Psoas muscle (tissue), 8 donors: ENCODE data around the gene CWC22. TPM values are rescaled to one million over a fixed set of nuclear protein-coding genes. Genes with fewer than 3 reads are reported as not detected.

ENCODE experiments used
- ATAC-seq, 4 donors: fragments of 200-7000 bp; cut with Tn5 transposase; one replicate each; pipeline ENCODE4 v1.9.1; 2020; ENCODE audit warnings: moderate library complexity in 3 of 4, mild to moderate bottlenecking in 2 of 4
- DNase-seq, 2 donors: peaks; one replicate each; pipeline ENCODE4 v3.0.0-alpha.2; 2020
- H3K27ac ChIP-seq: fragments of 200-600 bp; one replicate; pipeline ENCODE4 v1.8.0; 2022
- H3K27me3 ChIP-seq, 3 donors: fragments of 200-600 bp in 1 of 3; one replicate each; pipeline versions ENCODE4 v1.6.1 to v1.8.0; 2013 to 2022; ENCODE audit warnings: low read length in 2 of 3, mild to moderate bottlenecking in 2 of 3, moderate library complexity in 1 of 3; ENCODE audit not compliant: insufficient read depth in 3 of 3
- H3K36me3 ChIP-seq, 2 donors: fragments of 200-600 bp in 1 of 2; one replicate each; pipeline versions ENCODE4 v1.6.1 to v1.8.0; 2013 to 2022; ENCODE audit warnings: low read depth in 1 of 2, mild to moderate bottlenecking in 1 of 2, moderate library complexity in 1 of 2; ENCODE audit not compliant: insufficient read depth in 1 of 2
- H3K4me1 ChIP-seq: fragments of 200-600 bp; one replicate; pipeline ENCODE4 v1.8.0; 2022
- H3K4me3 ChIP-seq: fragments of 200-600 bp; one replicate; pipeline ENCODE4 v1.8.0; 2022; ENCODE audit warnings: mild to moderate bottlenecking
- H3K9me3 ChIP-seq: fragments of 200-600 bp; one replicate; pipeline ENCODE4 v1.8.0; 2022
- WGBS, 3 donors: extraction: QIAGEN DNeasy Blood & Tissue Kit; methylation state at CpG; one replicate each; pipeline versions ENCODE4 v1.1.6 to v1.1.7; 2013; 5-methylcytosine and 5-hydroxymethylcytosine counted together
- intact Hi-C, 2 donors: fragments of 100-400 bp; cut with DNase I; formaldehyde crosslinking; loops; one replicate each; pipeline versions ENCODE4 v1.11.0 to v1.14.2; 2022
- polyA plus RNA-seq, 3 donors: library from polyadenylated mRNA; stranded (reverse); fragments of 200-250 nt; gene quantifications; one replicate each; pipeline ENCODE4 v1.2.3, GENCODE V29; 2013
- total RNA-seq, 4 donors: library from RNA; stranded (reverse); fragmentation: NEBNext Ultra II Directional in 2 of 4; extraction: Animal tissue kit (Norgen Biotek cat#: 25700) in 2 of 4; gene quantifications; one replicate each; pipeline versions ENCODE4 v1.2.1 to v1.2.4, GENCODE V29; 2021 to 2023
- TF ChIP-seq, protein P1 (sequence below): fragments of 200-600 bp; IDR thresholded peaks from one replicate; pipeline ENCODE4 v1.8.0; 2022; ENCODE audit warnings: antibody characterized with exemption
- donor health status: healthy with polysubstance abuse.
- donor health status: DM: no; HTN: no; CAD: no; lungs with moderate emphysema.
- donor health status: Bipolar disorder and iron deficiency.
- donor health status: healthy.
- donor health status: DM: yes; HTN: yes; CAD: no.
- donor health status: DM: no; HTN: no; CAD: no.
- donor health status: DM: no; HTN: no; CAD: no.
- donor health status: DM: yes; HTN: yes; CAD: no.

CWC22 gene
- total and polyA plus RNA-seq, 7 donors, result 10.2 to 21.7 (median 17.2) TPM

DNA sequence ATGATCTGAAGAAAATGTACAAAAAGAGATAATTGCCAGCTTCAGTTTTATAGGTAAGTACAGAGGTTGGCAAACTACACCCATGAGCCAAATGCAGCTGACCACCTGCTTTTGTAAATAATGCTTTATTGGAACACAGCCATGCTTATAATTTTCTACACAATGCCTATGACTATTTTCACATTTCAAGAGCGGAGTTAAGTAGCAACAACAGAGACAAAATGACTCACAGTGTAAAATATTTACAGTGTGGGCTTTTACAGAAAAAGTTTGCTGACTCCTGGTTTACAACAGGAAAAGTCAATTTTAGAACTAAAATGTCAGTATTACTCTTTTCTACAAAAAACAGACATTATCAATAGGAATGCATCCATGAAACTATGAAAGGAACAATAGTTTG lies 26.0 kb downstream of the CWC22 start:
- no peak for ATAC-seq
- H3K9me3 ChIP-seq, result no peaks in the 10 kb centered on the region
- peaks cover 5 to 96% of the 10 kb centered on the region in 2 donors for H3K36me3 ChIP-seq
- no peak overlapping the region for H3K4me3 ChIP-seq
- TF ChIP-seq, protein P1, sequence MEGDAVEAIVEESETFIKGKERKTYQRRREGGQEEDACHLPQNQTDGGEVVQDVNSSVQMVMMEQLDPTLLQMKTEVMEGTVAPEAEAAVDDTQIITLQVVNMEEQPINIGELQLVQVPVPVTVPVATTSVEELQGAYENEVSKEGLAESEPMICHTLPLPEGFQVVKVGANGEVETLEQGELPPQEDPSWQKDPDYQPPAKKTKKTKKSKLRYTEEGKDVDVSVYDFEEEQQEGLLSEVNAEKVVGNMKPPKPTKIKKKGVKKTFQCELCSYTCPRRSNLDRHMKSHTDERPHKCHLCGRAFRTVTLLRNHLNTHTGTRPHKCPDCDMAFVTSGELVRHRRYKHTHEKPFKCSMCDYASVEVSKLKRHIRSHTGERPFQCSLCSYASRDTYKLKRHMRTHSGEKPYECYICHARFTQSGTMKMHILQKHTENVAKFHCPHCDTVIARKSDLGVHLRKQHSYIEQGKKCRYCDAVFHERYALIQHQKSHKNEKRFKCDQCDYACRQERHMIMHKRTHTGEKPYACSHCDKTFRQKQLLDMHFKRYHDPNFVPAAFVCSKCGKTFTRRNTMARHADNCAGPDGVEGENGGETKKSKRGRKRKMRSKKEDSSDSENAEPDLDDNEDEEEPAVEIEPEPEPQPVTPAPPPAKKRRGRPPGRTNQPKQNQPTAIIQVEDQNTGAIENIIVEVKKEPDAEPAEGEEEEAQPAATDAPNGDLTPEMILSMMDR, result no peak
- no peak for DNase-seq
- intact Hi-C loops, result no loop called here
- 89 to 95% (median 94%) methylated on average over 1 of the region's 1 CpG for WGBS, 3 donors
- no peak overlapping the region for H3K27ac ChIP-seq
- no peaks in the 10 kb centered on the region for H3K27me3 ChIP-seq
- H3K4me1 ChIP-seq, result no peaks in the 10 kb centered on the region

DNA sequence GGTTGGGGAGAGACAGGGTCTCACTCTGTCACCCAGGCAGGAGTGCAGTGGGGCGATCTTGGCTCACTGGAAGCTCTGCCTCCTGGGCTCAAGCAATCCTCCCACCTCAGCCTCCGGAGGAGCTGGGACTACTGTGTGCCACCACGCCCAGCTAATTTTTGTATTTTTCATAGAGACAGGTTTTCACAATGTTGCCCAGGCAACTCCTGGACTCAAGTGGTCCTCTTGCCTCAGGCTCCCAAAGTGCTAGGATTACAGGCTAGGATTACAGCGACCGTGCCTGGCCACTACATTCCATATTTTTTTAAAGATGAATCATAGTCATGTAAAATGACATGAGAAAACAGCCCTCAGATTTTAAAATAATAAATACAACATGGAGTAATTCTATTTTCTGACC lies 32.3 kb downstream of the CWC22 start:
- TF ChIP-seq, protein P1, result no peak
- no peak for DNase-seq
- Histone ChIP-seq H3K9me3 (no peaks in the 10 kb centered on the region), H3K36me3 (peaks cover 0 to 79% of the 10 kb centered on the region in 2 donors), H3K4me1 (no peaks in the 10 kb centered on the region), H3K4me3 (no peak overlapping the region), H3K27me3 (no peaks in the 10 kb centered on the region), H3K27ac (no peak overlapping the region)
- 81 to 90% (median 83%) methylated on average over 5 of the region's 5 CpGs for WGBS, 3 donors
- ATAC-seq, result no peak
- intact Hi-C loops, result no loop called here

DNA sequence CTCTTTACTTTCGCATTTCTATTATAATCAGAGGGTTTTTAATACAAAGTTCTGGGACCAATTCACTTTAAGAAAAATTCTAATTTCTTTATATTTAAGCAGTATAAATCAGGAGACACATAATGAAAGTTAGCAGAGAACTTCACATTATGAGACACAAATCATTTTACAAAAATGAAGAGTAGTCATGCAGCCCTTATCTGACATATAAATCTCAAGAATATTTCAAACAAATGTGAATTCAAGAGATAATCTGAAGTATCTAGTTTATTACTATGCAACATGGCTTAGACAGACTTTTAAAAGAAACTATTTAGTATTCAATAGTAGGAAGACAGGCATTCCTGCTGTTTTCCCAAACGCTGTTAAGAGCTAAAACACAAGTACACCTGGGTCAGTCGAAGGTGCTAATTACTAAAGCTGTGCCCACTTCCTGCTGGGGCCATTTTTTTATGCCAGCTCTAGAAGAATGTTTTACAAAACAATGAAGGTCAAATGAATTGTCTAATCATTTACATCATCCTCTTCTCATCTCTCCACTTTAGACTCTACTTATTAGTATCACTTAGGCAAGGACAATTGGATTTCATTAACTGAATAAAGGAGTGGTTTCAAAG lies 40.2 kb downstream of the CWC22 start:
- 85 to 92% (median 88%) methylated on average over 3 of the region's 3 CpGs for WGBS, 3 donors
- intact Hi-C loops, result no loop called here
- Histone ChIP-seq H3K27ac (no peak overlapping the region), H3K27me3 (no peaks in the 10 kb centered on the region), H3K4me3 (no peak overlapping the region), H3K9me3 (no peaks in the 10 kb centered on the region), H3K4me1 (no peaks in the 10 kb centered on the region), H3K36me3 (peaks cover 0 to 93% of the 10 kb centered on the region in 2 donors)
- ATAC-seq, result no peak
- TF ChIP-seq, protein P1, result no peak
- DNase-seq, result no peak

DNA sequence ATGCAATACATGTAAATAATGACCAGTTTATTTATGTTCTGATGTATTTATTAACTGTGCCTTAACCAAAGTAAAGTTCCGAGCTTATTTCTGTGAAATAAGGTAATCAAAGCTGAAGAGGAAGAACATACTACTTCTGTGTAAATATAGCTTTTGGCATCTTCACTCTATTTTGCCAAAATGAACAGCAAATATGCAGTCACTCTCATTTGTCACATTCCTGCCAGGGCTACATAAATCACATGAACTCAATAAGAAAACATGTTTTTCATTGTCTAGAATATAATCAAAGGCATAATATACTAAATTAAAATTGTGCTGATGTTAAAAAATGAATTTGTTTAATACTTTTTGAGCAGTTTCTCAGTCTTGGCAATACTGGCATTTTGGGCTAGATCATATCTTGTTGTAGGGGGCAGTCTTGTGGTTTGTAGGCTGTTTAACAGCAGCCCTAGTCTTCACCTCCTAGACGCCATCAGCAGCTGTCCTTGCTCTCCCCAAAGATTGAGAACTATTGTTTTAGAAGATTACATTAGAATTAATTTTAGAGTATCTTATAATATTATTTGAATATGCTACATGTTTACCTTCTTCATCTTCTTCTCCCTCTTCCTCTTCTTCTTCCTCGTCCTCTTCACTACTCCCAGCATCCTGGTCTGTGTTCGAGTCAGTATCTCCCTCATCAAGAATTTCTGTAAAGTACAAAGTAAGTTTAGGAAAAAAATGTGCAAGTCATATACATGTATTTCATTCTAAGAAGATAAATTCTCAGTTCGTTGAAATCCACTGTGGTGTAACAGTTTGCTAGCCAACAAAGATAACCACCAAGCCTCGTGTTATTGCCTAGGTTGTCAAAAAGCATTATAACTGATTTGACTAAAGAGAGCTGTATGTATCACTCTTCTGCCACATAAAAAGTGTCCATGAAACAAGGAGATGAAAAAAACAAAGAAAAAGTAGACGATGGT lies 41.5 kb downstream of the CWC22 start:
- no peaks in the 10 kb centered on the region for H3K9me3 ChIP-seq
- H3K36me3 ChIP-seq, result peaks cover 0 to 83% of the 10 kb centered on the region in 2 donors
- H3K4me1 ChIP-seq, result no peaks in the 10 kb centered on the region
- H3K27me3 ChIP-seq, result no peaks in the 10 kb centered on the region
- WGBS, 3 donors, result 93 to 96% (median 95%) methylated on average over 7 of the region's 7 CpGs
- no peak overlapping the region for H3K4me3 ChIP-seq
- TF ChIP-seq, protein P1, result no peak
- H3K27ac ChIP-seq, result no peak overlapping the region
- DNase-seq (no peak), ATAC-seq (no peak)
- intact Hi-C loops, result no loop called here
